Suppressor macrophage treated with lipopolysaccharide for 4 hours (primary cell): Measurements from ENCODE around the gene FBXL19.
"Not testable (repeated sequence)": the region's sequence is repeated elsewhere in the genome, so short reads cannot be mapped to it uniquely, and the experiment has no call there.

Source experiments
- DNase-seq: peaks from one replicate; pipeline ENCODE4 v3.0.0-alpha.2; 2020

The FBXL19 gene

DNA sequence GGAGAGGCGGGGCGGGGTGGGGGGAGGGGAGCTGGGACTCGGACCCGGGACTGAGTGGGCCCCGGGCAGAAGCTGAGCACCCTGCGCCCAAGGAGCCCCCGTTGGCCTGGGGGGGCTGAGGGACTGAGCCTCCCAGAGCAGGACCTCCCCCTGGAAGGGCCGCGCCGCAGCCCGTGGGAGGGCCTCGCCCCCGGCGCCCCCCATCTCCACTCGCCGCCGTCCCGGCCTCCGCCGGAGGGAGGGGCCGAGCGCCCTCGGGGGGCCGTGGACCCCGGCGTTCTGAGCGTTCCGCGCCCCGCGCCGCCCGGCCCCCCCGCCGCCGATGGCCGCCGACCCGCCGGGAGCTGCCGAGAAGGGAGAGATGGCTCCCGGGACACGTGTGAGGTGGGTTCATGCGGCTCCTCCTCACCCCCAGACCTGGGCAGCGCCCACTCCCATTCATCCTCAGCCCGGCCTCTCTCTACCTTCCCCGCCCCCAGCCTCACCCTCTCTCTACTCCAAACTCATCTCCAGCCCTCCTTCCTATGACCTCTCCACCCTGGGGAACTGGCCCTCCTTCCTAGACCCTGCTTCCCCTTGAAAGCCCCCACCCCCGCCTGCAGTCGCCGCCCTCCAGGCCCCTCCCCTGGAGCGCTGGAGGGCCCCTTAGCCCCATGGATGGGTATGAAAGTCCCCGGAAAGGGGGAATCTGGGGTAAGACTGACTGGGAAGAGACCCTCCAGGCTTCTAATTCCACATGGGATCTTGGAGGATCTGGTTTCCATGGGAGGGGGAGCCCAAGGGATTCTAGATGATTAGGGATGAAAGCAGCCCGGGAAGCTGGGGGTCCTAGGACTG, 922 bp downstream of the FBXL19 start:
- peak; percentile 38 for DNase-seq

DNA sequence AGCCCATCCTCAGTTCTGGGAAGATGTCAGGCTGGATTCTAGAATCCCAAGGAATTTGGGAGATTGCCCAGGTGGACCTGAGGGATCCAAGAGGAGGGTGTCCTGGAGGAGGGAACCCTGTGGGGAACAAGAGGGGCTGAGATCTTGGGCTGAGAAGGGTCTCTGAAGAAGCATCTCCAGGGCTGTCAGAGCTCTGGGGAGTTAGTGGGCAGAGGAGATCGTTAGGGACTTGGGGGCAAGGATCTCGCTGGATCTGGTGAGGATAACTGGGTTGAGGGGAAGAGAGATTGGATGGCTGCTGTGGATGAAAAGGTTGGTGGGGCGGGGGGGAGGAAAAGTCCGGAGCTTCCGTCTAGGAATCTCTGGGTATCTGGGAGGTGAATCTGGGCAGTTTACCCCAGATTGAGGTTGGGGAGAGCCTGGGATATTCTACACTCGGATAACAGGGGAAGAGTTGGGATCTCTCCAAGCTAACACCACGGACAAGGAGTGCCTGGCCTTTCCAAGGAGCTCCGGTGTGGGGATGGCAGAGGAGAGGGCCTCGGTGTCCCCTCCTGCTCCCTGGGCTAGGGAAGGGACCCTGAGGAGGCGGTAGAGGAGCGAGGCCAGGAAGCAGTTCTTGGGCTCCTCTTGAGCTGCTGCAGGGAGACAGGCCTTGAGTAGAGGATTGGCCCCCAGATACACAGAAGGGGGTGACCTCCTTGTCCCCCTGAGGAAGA, 1.7 kb downstream of the FBXL19 start:
- DNase-seq = no peak

DNA sequence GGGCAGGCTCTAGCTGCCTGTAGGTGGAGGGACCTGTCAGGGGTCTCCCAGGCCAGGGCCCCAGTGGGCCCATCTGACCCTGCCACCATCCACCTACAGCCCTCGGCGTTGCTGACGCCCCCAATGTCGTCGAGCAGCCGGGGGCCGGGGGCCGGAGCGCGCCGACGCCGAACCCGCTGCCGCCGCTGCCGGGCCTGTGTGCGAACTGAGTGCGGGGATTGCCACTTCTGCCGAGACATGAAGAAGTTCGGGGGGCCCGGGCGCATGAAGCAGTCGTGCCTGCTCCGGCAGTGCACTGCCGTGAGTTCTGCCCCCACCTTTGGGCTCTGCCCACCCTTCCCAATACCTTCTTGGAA, 2.2 kb downstream of the FBXL19 start:
- DNase-seq = no peak

DNA sequence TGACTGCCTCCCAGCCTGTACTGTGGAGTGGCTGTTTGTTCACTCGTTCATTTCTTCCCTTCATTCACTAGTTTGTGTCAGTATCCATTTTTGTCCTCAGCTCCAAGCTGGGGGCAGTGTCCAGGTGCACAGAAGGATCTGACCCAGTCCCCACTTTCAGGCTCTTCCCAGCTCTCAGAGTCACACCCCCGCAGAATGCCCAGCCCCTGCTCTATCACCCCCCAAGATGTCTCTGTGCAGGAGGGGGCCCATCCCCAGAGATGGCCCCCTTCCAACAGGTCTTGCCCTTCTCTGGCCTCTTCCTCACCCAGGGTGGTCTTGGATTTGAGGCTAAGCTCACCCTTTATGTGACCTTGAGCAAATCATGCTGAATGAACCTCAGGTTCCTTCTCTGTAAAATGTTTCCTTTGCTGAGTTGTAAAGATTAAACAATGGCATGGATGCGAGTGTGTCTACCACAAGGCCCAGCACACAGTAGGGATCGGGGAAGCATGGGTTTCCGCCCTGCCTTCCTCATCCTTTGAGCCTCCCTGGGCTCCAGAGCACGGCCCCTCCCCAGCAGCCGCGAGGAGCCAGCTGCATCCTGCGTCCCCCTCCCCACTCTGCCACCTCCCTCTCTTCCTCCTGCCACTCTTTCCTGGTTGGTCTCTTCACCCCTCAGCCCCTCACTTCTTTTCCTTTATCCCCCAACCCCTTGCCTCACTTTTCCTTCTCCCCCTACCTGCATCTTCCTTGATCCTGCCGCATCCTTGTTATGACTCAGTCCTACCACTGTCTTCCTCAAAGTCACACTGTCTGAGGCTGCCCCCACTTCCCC, 2.8 kb downstream of the FBXL19 start:
- no peak for DNase-seq

DNA sequence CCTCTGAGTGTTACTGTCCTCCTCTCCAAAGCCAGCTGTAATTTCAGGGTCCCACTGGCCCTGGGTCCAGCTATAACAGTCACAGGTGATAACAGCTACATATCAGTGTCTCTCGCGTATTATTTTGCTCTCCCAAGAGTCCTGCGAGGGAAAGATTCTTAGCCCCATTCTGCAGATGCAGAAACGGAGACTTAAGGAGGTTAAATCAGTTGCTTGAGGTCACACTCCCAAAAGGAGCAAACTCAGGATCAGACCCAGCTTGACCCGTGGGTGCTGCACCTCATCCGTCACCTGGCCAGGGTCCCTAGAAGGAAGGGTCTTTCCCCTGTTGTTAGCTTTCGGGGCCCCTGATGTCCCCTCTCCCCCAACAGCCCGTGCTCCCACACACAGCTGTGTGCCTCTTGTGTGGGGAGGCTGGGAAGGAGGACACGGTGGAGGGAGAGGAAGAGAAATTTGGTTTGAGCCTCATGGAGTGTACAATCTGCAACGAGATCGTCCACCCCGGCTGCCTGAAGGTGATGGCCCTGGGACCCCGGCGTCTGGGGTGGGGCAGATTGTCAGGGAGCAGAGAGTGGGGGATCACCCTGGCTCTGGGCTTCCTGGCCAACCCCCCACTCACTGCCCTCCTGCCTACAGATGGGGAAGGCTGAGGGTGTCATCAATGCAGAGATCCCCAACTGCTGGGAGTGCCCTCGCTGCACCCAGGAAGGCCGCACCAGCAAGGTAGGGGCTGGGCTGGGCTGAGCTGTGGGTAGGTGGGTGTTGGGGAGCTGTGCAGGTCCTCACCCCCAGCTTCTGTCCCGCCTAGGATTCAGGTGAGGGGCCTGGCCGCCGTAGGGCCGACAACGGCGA, 3.8 kb downstream of the FBXL19 start:
- DNase-seq = no peak

DNA sequence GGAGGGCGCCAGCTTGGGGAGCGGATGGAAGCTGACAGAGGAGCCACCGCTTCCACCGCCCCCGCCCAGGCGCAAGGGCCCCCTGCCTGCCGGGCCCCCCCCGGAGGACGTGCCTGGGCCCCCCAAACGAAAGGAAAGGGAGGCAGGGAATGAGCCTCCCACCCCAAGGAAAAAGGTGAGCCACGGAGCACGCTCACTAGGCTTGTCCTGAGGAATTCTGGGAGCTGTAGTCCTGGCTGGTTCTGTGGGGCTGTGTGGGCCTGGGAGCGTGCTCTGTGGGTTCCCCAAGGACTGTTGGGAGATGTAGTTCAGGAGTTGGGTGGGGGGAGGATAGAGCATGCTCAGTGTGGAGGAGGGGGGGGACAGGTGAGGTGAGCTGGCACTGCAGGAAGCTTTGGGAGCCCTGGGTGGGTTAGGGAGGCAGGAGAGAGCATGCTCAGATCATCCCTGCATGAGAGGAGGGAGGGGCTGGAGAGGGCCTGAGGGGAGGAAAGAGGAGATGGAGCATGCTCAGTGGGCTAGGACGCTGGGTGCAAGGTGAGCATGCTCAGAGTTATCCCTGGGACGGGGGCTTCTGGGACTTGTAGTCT, 4.5 kb downstream of the FBXL19 start:
- peak; percentile 26 for DNase-seq

DNA sequence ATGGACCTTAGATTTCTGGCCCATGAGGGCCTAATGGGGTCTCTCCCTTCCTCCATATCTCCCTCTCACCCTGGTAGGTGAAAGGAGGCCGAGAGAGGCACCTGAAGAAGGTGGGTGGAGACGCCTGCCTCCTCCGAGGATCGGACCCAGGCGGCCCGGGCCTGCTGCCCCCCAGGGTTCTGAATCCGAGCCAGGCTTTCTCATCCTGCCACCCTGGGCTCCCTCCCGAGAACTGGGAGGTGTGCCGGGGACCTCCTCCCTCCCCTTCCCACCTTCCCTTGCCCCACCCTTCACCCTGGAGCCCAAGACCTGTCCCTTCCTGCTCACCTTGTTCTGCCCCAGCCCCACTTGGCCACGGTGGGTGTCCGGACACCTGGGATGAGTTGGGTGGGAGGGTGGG, 5.0 kb downstream of the FBXL19 start:
- no peak for DNase-seq

DNA sequence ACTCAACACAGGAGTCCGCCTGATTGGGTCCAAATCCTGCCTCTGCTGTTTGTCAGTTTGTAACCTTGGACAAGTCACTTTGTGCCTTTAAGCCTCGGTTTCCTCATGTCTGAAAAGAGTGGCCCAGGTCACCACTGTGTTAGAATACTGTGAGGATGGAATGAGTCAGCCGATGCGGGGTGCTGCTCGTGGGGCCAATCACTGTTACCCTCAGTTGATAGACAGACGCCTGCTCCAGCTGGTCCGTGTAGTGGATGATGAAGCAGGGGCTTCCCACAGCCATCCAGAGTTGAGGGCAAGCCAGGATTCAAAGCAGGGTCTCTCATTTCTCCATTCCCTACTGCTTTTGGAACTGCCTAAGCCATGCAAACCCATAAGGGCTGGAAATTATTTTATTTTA, 5.8 kb downstream of the FBXL19 start:
- no peak for DNase-seq

DNA sequence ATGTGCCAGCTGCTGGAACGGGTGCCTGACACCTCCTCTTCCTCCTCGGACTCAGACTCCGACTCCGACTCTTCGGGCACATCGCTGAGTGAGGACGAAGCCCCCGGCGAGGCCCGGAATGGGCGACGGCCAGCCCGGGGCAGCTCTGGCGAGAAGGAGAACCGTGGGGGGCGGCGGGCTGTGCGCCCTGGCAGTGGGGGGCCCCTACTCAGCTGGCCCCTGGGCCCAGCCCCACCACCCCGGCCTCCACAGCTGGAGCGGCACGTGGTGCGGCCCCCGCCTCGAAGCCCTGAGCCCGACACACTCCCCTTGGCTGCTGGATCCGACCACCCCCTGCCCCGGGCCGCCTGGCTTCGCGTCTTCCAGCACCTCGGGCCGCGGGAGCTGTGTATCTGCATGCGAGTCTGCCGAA, 6.8 kb downstream of the FBXL19 start:
- DNase-seq = no peak

DNA sequence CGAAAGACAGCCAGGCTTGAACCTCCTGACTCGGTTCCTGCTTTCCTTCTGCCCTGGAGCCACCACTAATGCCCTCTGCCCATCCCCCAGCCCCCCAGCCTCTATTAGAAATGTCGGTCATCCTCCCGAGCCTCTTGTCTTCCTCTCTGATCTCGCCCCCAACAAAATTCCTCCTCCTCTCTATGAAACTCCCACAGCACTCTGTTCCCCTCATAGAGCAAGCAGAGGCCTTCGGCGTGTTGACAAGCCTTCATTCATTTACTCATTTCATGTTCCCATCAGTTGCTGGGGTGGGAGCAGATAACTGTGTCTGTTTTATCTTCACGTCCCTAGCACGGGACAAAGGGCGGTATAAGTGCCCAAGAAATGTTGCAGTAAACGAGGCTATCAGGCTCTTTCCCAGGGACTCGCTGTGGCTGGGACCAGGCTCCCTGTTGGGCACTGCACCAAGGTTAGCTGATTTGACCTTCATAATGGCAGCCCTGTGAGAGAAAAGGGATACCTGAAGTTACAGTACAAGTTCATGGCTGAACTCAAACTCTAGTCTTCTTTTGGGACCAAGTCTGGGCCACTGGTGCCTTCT, 7.8 kb downstream of the FBXL19 start:
- DNase-seq = no peak

DNA sequence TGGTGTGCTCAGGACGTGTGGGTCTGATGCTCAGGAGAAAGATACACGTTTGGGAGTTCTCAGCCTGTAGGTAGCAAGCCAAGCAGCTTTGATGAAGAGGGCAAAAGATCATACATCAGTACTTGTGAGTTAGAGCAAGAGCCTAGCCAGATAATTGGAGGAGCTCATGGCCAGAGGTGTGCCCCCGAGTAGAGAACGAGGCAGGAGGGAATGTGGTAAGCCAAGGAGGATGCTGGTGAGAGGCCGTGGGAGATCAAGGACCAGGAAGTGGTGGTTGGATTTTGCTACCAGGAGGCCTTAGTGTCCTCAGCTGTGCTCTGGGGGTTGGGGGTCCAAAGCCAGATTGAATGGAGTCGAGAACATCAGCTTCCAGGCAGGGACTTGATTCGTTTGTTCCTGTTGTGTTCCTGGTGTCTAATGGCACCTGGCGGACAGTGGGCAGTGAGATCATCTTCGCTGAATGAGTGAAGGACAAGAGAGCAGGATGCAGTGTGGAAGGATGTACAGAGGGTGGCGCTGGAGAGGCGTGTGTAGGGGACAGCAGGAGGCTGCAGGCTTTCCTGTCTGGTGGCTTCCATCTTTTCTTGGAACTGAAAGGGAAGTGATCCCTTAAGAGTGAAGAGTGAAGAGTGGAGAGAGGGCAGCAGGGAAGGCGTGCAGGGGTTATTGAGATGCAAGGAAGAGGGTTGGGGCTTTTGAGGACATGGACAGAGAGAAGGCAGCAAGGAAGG, 11.6 kb downstream of the FBXL19 start:
- DNase-seq = peak; percentile 76

DNA sequence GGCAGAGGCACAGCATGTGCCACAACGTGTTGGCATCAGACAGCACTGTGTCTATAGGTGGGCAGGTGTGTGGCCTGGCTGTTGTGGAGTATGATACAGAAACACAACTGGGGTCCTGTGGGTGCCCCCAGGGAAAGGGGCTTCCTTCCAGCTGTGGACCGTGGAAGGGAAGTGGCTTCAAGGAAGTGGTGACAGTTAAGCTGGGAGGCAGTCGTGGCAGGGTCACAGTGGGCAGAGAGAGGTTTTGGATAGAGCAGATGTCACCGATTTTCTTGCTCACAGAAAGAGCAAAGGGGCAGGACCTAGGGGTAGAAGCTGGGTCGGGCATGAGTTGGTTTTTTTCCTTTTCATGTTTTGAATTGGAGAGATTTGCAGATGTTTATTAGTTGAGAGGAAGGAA, 14.3 kb downstream of the FBXL19 start:
- DNase-seq = no peak

DNA sequence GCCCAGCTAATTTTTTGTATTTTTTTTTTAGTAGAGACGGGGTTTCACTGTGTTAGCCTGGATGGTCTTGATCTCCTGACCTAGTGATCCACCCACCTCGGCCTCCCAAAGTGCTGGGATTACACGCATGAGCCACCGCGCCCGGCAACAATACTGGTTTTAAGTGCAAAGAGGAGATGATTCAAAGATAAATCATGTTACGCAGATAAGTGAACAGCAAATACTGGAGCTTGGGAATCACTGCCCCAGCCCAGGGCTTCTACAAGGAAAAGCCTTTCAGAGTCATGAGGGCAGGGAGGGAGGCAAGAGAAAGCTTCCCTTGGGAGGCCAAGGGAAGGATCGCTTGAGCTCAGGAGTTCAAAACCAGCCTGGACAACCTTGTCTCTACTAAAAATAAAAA, 16.2 kb downstream of the FBXL19 start:
- not testable (repeated sequence) for DNase-seq

DNA sequence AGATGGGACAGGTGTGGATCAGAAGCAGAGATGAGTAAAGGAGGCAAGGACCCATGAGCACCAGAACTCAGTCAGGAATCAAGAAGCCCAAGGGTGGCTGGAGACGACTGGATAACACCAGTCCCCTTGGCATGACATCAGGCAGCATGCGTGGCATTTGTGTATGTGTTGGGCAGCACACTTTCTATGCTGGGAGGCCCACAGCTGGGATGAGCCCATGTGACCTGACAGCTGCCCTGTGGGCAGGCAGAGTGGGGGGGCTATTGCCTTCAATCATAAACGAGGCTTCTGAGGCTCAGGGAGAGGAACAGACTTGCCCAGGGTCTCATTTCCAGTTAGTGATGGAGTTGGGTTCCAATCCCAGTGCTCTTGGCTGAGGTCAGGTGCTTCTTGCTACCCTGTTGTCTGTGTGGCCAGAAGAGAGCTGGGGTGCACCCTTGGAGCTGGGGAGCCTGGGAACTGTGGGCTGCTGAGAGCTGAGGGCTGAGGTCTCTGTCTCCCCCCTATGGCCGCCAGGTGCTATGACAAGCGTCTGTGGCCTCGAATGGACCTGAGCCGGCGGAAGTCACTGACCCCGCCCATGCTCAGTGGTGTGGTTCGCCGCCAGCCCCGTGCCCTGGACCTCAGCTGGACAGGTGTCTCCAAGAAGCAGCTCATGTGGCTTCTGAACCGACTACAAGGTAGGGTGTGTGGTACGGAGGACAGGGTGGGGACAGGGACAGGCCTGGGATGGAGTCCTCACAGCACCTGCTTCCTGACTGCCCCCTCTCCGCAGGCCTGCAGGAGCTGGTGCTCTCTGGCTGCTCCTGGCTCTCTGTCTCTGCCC, 18.4 kb downstream of the FBXL19 start:
- DNase-seq = peak; percentile 76

DNA sequence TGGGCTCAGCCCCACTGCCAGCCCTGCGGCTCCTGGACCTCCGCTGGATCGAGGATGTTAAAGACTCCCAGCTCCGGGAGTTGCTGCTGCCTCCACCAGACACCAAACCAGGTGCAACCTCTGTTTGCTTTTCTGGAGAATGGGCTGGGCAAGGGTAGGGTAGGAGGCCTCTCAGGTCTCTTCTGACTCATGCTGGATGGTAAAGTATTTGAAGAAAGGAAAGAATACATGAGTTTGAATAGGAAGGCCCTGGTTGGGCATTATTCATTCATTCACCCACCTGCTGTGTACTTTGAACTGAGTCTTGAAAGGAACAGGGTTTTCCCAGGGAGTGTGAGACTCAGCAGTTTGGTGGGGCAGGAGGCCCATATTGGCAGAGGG, 19.0 kb downstream of the FBXL19 start:
- no peak for DNase-seq

DNA sequence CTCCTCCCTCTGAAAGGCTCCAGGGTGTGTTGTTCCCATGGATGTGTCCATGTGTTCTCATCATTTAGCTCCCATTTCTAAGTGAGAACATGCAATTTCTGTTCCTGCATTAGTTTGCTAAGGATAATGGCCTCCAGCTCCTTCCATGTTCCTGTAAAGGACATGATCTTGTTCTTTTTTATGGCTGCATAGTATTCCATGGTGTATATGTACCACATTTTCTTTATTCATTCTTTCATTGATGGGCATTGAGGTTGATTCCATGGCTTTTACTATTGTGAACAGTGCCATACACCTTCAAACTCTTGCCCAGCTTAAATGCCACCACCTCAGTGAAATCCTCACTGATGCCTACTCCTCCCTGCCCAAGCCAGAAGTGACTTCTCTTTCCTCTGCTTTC, 21.0 kb downstream of the FBXL19 start:
- no peak for DNase-seq

DNA sequence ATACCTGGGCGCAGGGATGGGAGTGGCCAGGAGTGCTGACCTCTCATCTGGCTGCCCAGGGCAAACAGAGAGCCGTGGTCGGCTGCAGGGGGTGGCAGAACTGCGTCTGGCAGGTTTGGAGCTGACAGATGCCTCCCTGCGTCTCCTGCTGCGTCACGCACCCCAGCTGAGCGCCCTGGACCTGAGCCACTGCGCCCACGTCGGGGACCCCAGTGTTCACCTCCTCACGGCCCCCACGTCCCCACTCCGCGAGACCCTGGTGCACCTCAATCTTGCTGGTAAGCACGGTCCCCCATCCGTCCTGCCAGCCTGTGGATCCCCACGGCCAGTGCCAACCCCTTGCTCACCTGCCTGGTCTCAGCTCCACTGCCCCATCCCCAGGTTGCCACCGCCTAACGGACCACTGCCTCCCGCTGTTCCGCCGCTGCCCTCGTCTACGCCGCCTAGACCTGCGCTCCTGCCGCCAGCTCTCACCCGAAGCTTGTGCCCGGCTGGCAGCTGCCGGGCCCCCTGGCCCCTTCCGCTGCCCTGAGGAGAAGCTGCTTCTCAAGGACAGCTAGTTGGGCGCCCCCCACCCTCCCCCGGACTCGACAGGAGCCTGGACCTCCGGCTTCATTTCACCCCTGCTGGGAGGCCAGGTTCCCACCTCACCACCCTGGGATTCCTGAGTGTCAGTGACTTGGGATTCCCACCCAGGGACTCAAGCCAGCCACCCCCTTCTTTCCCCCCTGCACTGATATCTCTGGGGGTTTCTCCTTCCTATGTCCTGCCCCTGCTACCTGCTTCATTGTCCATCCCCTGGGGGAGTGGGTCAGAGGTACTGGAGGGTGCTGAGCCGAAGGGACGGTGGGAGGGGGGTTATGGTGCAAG, 23.5 kb downstream of the FBXL19 start:
- no peak for DNase-seq

DNA sequence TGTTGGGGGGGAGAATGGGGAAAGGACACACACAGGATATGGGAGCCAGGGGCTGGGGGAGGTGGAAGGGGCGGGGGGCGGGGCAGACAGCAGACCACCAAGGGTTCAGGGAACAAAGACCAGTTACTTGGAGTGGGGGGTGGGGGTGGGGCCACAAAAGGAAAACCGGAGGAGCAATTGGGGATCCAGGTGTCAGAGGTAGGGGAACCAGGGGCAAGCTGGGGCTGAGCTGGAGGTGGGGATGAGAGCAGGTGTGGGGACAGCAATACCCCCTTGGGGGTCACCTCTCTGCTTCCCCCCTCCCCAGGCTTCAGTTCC, 24.1 kb downstream of the FBXL19 start:
- no peak for DNase-seq
